HEK293T (cell line): ENCODE results near the gene SLC25A25.

ENCODE experiments used
- FOXK2 ChIP-seq: fragments of 450-650 bp; IDR thresholded peaks from 2 replicates; pipeline ENCODE4 v1.6.1; 2016; ENCODE audit warnings: mild to moderate bottlenecking
- HDGF ChIP-seq: fragments of 450-650 bp; IDR thresholded peaks from 2 replicates; pipeline ENCODE4 v1.6.1; 2017; ENCODE audit warnings: antibody characterized with exemption, borderline replicate concordance
- TARDBP ChIP-seq: fragments of 450-650 bp; IDR thresholded peaks from 2 replicates; pipeline ENCODE4 v1.6.1; 2016

DNA sequence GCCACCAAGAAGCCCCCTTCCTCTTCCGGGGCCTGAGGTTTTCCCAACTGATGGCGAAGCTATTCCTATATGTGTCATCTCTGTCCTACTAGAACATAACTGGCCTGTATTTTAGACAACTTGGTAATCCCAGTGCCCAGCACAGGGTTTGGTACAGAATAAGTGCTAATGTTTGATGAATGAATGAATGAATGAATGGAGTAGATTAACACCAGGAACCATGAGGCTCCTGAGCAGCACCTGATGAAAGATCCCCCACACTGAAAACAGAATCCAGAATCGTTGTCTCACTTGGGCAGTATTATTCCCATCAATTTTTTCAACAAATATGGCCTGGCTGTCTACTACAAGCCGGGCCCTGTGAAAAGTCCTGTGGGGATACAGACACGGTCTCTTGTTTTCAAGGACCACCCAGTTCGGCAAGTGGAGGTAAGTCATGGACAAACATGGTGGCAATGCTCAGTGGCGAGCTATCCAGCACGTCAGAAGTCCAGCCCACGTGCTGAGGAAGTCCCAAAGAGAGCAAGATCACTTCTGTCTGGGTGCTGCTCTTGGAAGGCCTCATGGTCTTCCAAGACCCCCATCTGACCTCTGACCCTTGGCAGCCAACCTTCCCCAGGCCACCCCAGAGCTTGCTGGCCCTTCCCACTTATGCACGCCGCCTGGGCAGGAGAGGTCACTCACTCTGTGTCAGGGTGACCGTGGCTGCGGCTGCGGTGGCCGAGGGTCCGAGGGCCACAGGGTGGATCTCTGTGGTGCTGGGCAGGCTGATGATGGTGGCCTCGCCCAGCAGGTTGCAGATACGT is 1.9 kb upstream of the SLC25A25 start:
- no peak for TF ChIP-seq FOXK2
- no peak for TF ChIP-seq TARDBP
- no peak for TF ChIP-seq HDGF
